HEK293T (cell line): ENCODE measurements around the gene TSPAN14.

Source experiments
- ELF4 ChIP-seq: fragments of 450-650 bp; IDR thresholded peaks from 2 replicates; pipeline ENCODE4 v1.6.1; 2017; ENCODE audit warnings: antibody characterized with exemption
- HDGF ChIP-seq: fragments of 450-650 bp; IDR thresholded peaks from 2 replicates; pipeline ENCODE4 v1.6.1; 2017; ENCODE audit warnings: antibody characterized with exemption, borderline replicate concordance

DNA sequence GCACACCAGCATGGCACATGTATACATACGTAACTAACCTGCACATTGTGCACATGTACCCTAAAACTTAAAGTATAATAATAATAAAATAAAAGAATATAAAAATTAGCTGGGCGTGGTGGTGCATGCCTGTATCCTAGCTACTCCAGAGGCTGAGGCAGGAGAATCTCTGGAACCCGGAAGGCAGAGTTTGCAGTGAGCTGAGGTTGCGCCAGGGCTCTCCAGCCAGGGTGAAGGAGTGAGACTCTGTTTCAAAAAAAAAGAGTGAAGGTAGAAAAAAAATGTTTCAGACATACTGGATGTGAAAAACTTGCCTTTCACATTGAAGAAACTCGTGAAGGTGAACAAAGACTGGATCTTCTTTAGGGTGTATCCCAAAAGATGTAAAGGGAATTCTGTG, 26.7 kb downstream of the TSPAN14 start:
- TF ChIP-seq ELF4 (no peak), HDGF (no peak)
